HAP-1 (cell line): ENCODE data around the gene DOCK6.
"Not testable (repeated sequence)": the region's sequence is repeated elsewhere in the genome, so short reads cannot be mapped to it uniquely, and the experiment has no call there.

Source experiments
- DNase-seq, 2 experiments: peaks; one replicate each; pipeline ENCODE4 v3.0.0-alpha.2; 2016 to 2020; ENCODE audit warnings: low spot score in 2 of 2
- H3K27me3 ChIP-seq: fragments of 250-450 bp; sonication (Bioruptor Pico); 2 replicates; pipeline ENCODE4 v1.5.1; 2020; ENCODE audit warnings: low read depth, mild to moderate bottlenecking, moderate library complexity
- H3K36me3 ChIP-seq: fragments of 250-450 bp; sonication (Bioruptor Pico); replicated peaks from 2 replicates; pipeline ENCODE4 v1.5.1; 2020; ENCODE audit warnings: mild to moderate bottlenecking
- H3K4me1 ChIP-seq: fragments of 250-450 bp; sonication (Bioruptor Pico); 2 replicates; pipeline ENCODE4 v1.5.1; 2020; ENCODE audit warnings: mild to moderate bottlenecking
- H3K4me3 ChIP-seq: fragments of 250-450 bp; sonication (Bioruptor Pico); 2 replicates; pipeline ENCODE4 v1.5.1; 2020; ENCODE audit warnings: mild to moderate bottlenecking, moderate library complexity
- H3K9me3 ChIP-seq: fragments of 250-450 bp; sonication (Bioruptor Pico); 2 replicates; pipeline ENCODE4 v1.5.1; 2020; ENCODE audit warnings: mild to moderate bottlenecking, moderate library complexity
- in situ Hi-C: fragments of 300-500 bp; cut with MboI; formaldehyde crosslinking; loops from 3 replicates; pipeline ENCODE4 v1.14.3; 2020; ENCODE audit warnings: low sequenced_read_pairs, inconsistent platforms, mixed read lengths

The DOCK6 gene

DNA sequence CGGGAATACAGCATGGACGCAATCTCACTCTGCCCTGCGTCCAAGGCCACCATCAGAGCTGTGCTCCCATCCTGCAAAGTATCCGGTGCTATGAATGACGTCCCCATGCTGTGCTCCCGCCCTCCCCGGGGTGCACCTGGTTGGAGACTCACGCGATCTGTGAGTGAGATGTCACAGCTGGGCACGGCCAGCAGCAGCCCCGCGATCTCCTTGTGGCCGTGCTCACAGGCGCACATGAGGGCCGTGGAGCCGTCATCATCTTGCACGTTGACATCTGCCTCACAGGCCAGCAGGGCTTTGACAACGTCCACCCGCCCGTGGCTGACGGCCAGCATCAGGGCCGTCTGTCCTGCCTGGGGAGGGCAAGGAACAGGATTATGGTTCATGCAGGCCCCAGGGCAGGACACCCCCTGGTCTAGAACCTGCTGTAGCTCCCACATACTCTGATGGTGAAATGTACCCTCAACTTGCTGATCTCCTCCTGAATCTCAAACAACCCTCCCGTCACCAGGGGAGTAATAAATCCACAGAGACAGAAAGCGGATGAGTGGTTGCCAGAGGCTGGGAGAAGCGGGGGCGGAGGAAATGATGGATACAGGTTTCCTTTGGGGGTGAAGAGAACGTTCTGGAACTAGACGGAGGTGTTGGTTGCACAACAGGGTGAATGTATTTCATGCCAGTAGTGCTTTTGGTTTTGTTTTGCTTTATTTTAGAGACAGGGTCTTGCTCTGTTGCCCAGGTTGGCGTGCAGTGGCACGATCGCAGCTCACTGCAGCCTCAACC is 92.2 kb downstream of the DOCK6 start:
- no peaks in the 10 kb centered on the region for H3K4me1 ChIP-seq
- in situ Hi-C loops: no loop called here
- H3K4me3 ChIP-seq: no peak overlapping the region
- no peaks in the 10 kb centered on the region for H3K9me3 ChIP-seq
- H3K27me3 ChIP-seq: no peaks in the 10 kb centered on the region
- peaks cover 3% of the 10 kb centered on the region for H3K36me3 ChIP-seq
- DNase-seq: no peak

DNA sequence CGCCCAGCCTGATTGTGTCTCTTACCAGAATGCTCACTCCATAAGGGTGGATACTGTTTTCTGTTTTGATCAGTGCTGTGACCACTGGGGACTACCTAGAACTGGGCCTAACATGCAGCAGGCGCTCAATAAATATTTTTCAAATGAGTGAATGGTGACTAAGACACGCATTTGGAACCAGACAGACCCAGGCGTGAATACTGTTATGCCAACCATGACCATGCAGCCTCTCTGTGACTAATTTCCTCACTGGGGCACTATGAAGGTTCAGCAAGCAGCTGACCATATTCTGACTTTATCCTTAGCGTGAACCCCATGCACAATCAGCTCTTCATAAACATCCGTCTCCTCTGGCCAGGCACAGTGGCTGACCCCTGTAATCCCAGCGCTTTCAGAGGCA is 93.8 kb downstream of the DOCK6 start:
- in situ Hi-C loops: no loop called here
- no peaks in the 10 kb centered on the region for H3K27me3 ChIP-seq
- H3K9me3 ChIP-seq: no peaks in the 10 kb centered on the region
- H3K4me1 ChIP-seq: no peaks in the 10 kb centered on the region
- no peak for DNase-seq
- H3K4me3 ChIP-seq: no peak overlapping the region
- peaks cover under 1% of the 10 kb centered on the region for H3K36me3 ChIP-seq

DNA sequence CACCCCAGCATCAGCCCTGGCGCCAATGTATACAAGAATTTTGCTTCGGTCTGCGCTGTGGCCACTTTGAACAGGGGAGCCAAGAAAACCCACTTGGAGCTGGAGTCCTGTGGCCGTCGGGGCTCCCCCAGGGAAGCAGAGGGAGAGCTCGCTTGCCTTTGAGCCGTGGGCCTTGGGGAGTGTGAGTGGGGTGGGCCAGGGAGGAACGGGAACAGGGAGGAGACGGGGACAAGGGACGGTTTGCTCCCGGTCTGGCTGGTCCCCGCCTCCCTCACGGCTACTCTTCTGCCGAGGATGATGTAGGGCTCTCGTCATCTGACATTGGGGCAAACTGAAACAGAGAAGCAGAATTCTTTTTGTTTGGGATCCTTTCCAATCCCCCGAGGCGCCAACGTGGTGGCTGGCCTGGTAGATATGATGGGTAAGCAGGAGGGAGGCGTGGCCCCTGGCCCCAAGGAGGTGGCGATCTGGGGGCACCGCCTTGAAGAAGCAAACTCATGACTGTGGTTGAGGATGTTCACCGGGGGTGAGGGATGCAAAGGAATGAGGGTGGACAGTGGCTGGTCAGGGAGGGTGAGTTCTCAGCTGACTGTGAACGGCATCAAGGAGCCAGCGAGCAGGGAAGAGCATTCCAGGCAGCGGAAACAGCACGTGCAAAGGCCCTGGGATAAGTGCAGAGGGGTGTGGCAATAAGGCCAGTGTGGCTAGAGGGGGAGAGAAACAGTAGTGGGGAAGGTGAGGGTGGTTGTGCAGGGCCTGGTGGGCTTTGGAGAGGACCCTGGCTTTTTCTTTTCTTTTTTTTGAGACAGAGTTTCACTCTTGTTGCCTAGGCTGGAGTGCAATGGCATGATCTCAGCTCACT is 95.8 kb downstream of the DOCK6 start:
- Histone ChIP-seq H3K4me3 (no peak overlapping the region), H3K4me1 (no peaks in the 10 kb centered on the region), H3K36me3 (no peaks in the 10 kb centered on the region; the same call in none of the 2 replicates), H3K9me3 (no peaks in the 10 kb centered on the region), H3K27me3 (no peaks in the 10 kb centered on the region)
- no peak for DNase-seq
- in situ Hi-C loops: no loop called here

DNA sequence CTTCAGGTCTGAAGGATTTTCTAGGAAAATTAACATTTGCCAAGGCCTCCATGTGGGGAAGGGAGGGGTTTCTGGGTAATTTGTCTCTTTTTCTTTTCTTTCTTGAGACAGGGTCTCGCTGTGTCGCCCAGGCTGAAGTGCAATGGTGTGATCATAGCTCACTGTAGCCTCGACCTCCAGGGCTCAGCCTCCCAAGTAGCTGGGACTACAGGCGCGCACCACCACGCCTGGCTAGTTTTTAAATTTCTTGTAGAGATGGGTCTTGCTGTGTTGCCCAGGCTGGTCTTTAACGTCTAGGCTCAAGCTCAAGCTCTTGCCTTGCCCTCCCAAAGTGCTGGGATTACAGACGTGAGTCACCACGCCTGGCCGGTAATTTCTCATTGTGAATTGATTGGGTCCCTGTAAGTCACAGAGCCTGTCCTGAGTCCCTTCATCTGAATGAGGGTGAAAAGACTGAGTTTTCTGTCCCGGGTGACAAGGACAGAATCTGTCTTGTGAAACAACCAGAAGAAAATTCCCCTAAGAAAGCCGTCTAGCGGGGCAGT is 96.8 kb downstream of the DOCK6 start:
- no peaks in the 10 kb centered on the region for H3K27me3 ChIP-seq
- no peaks in the 10 kb centered on the region; the same call in 1 of the 2 replicates for H3K36me3 ChIP-seq
- H3K9me3 ChIP-seq: peaks cover under 1% of the 10 kb centered on the region; the same call in 1 of the 2 replicates
- H3K4me3 ChIP-seq: no peak overlapping the region
- in situ Hi-C loops: no loop called here
- DNase-seq: no peak
- H3K4me1 ChIP-seq: no peaks in the 10 kb centered on the region

DNA sequence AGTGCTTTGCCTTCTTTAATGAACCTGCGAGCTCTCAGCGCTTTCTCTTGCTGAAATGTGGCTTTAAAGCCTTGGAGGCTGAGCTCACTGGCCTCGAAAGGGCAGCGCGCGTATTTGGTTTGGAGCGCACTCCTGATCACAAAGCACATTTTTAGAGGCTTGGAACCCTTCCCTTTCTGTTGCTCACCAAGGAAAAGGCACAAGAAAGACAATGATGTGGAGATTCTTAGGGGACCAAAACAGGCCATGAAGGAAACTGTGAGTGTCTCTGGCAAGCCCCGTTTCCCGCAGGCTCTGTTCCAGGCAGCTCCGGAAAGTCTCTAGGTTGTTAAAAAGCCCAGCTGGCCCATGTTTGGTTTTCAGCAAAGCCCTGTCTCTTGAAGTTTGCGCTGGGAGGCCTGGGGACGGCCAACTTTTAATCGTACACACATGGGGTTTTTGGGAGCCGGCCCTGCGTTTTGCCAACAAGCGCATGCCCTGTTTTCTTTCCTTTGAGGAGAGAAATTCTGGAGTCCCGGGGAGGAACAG is 97.4 kb downstream of the DOCK6 start:
- H3K4me3 ChIP-seq: no peak overlapping the region
- DNase-seq: no peak
- no peaks in the 10 kb centered on the region; the same call in 1 of the 2 replicates for H3K36me3 ChIP-seq

DNA sequence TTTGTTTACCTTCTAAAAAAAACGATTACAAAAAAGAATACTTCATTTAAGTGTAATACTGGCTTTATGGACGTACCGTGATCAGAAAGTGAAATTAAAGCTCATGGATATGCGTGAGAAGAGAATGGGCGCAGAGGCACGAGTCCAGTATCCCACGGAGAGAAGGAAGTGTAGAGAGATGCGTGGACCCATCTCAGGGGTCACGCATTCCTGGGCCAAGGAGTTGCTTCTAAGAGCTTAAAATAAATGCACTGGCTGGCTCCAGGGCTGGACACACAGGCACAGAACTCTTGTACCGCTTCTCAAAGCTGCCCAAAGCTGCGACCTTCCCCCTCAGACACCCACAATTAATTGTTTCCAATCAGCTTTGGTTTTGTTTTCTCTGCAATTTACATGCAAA is 98.0 kb downstream of the DOCK6 start:
- Histone ChIP-seq H3K9me3 (peaks cover 2% of the 10 kb centered on the region; the same call in 1 of the 2 replicates), H3K4me3 (no peak overlapping the region), H3K4me1 (no peaks in the 10 kb centered on the region), H3K27me3 (no peaks in the 10 kb centered on the region), H3K36me3 (no peaks in the 10 kb centered on the region)
- in situ Hi-C loops: no loop called here
- no peak for DNase-seq

More for the DNA sequence above, 97.4 kb downstream of the DOCK6 start:
- in situ Hi-C loops: no loop called here
- Histone ChIP-seq H3K27me3 (no peaks in the 10 kb centered on the region), H3K4me1 (no peaks in the 10 kb centered on the region), H3K9me3 (peaks cover 2% of the 10 kb centered on the region; the same call in 1 of the 2 replicates)

DNA sequence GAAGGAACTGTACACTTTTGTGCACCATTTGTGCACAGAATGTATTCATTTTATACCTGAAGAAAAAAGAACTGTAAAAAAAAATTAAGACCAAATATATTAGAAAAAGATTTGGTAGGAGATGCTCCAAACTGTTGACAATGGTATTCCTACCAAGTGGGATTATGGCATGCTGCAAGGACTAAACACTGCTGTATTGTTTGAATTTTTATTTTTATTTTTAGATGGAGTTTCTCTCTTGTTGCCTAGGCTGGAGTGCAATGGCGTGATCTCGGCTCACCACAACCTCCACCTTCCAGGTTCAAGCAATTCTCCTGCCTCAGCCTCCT is 101.9 kb downstream of the DOCK6 start:
- H3K4me3 ChIP-seq, H3K9me3 ChIP-seq, H3K4me1 ChIP-seq, H3K36me3 ChIP-seq, in situ Hi-C loops, H3K27me3 ChIP-seq, DNase-seq: not testable (repeated sequence)

DNA sequence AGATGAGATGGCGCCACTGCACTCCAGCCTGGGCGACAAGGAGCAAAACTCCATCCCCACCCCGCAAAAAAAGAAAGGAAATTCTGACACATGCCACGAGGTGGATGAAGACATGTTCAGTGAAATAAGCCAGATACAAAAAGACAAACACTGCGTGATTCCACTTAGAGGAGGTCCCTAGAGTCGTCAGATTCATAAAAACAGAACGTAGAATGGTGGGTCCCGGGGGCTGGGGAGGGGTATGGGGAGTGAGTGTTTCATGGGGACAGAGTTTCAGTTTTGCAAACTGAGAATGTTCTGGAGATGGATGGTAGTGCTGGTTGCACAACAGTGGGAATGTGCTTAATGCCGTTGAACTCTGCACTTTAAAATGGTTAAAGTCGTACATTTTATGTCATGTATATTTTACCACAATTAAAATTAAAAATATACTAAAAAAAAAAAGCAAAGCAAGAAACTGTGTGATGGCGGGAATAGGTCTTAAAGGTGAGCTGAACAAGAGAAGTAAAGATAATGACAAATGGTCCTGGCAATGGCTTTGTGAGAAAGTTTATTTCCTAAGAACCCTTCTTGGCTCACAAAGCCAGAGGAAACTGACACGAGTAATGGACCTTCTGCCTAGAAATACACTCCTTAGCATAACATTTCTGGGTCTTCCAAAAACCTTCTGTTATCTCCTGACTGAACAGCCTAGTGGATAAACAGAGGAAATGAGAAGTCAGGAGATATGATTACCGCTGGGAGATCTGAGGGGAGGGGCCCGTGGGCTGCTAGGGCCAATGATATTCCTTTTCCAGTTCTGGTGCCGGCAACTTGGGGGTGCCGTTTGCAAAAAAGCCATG is 102.5 kb downstream of the DOCK6 start:
- DNase-seq: no peak
- H3K9me3 ChIP-seq: peaks cover 2% of the 10 kb centered on the region; the same call in 1 of the 2 replicates
- 0 out of 2 replicates have a peak, but pooled peaks cover 3% of the 10 kb centered on the region for H3K36me3 ChIP-seq
- H3K4me1 ChIP-seq: peaks cover 5% of the 10 kb centered on the region
- in situ Hi-C loops: no loop called here
- H3K4me3 ChIP-seq: no peak overlapping the region
- H3K27me3 ChIP-seq: no peaks in the 10 kb centered on the region

DNA sequence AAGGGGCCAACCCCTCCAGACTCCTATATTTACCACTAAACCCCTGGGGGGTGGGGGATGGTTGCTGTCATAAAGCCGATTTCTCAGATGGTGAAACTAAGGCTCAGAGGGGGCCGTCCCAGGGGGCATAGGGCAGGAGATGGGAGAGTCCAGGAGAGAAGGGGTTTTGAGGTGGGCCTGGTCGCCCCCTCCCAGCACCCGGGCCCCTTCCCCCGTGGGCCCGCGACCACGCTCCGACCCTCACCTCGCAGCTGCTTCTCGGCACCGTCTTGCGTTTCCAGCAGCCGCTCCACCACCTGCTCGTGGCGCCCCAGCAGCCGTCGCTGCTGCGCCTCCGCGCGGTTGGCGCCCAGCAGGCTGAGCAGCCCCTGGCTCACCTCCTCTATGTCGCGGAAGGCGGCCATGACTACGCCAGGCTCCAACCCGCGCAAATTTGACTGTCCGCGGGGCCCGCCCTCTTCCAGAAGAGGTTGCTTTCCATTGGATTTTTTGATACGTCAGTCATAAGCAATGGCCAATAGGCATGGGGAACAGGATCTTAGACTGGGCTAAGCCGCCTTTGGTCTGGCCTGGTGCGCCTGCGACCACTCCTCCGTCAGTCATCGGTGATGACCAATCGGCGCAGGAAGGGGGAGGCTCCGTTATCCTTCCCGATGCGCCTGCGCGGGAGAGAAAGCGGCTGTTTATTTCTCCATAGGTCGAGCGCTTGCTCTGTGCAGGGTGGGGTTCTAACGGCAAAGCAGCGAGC is 106.8 kb downstream of the DOCK6 start, which contains the start of gene SPC24:
Gene SPC24, minus strand, starts transcription at position 410 of the 748 bp plus-strand sequence. Its CDS starts 6 bp downstream, at position 404.
- no peaks in the 10 kb centered on the region for H3K27me3 ChIP-seq
- H3K36me3 ChIP-seq: peaks cover 16% of the 10 kb centered on the region
- peak; percentile 98 for DNase-seq
- in situ Hi-C loops: no loop called here
- peaks cover 5% of the 10 kb centered on the region for H3K4me1 ChIP-seq
- H3K4me3 ChIP-seq: peak within 1 kb of the TSS; percentile 99
- peaks cover 2% of the 10 kb centered on the region; the same call in 1 of the 2 replicates for H3K9me3 ChIP-seq

DNA sequence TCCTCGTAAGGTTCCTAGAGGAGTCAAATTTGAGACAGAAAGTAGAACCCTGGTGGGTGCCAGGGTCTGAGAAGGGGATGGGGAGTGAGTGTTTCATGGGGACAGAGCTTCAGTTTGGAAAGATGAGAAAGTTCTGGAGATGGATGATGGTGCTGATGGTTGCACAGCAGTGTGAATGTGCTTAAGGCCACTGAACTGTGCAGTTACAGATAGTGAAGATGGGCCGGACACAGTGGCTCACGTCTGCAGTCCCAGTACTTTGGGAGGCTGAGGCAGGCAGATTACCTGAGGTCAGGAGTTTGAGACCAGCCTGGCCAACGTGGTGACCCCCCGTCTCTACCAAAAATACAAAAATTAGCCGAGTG is 107.7 kb downstream of the DOCK6 start:
- in situ Hi-C loops: no loop called here
- H3K4me1 ChIP-seq: peaks cover 5% of the 10 kb centered on the region
- no peak for DNase-seq
- H3K27me3 ChIP-seq: no peaks in the 10 kb centered on the region
- peaks cover 17% of the 10 kb centered on the region for H3K36me3 ChIP-seq
- peak overlapping the region; percentile 99 for H3K4me3 ChIP-seq
- H3K9me3 ChIP-seq: no peaks in the 10 kb centered on the region

DNA sequence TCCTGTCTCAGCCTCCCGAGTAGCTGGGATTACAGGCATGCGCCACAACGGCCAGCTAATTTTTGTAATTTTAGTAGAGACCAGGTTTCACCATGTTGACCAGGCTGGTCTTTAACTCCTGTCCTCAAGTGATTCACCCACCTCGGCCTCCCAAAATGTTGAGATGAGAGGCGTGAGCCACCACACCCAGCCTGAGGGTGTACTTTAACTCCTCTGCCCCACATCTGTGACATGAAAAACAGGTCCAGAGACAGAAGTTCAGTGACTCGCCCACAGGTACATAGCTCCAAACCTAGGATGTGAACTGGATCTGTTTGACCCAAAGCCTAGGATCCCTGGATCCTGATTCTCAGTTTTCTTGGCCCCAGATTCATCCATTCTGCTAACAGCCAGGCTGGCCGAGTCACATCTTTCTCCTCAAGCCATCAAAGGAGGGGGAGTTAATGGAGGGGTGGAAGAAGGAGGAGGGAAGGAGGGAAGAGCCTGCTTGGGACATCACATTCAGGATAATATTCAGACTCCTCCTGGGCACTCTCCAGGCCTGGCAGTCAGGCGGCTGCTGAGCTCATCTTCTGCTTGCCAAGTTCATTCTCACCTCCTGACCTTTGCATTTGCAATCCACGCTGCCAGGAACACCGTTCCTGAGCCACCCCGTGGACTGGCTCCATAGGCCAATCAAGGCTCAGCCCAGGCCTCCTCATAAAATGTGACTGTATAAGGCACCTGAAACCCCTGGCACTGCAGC is 109.8 kb downstream of the DOCK6 start:
- no peak for DNase-seq
- Histone ChIP-seq H3K27me3 (no peaks in the 10 kb centered on the region), H3K4me1 (peaks cover 5% of the 10 kb centered on the region), H3K36me3 (peaks cover 30% of the 10 kb centered on the region), H3K9me3 (no peaks in the 10 kb centered on the region), H3K4me3 (no peak overlapping the region)
- in situ Hi-C loops: no loop called here

DNA sequence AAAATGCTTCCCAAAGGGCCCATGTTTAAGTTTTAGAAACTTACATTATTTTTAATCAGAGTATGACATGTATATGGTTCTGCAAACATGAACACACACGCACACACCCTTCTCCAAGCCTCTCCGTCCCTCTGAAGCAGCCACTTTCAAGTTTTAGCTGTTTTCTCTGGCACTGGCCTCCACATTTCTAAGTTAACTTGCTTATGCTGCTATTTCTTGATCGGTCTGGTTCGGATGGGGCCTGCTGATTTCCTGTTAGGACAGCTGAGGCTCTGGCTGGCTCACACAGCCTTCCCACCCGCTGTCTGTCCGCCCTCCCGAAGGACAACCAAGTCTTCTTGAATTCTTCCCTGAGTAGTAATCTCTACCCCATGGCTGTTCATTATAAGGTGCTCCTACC is 111.1 kb downstream of the DOCK6 start:
- DNase-seq: no peak
- H3K4me1 ChIP-seq: peaks cover 2% of the 10 kb centered on the region
- no peak overlapping the region for H3K4me3 ChIP-seq
- H3K27me3 ChIP-seq: no peaks in the 10 kb centered on the region
- no peaks in the 10 kb centered on the region for H3K9me3 ChIP-seq
- H3K36me3 ChIP-seq: peaks cover 35% of the 10 kb centered on the region
- in situ Hi-C loops: no loop called here
